ENCODE results near the gene AKAP5. TPM values are rescaled to one million over a fixed set of nuclear protein-coding genes. Genes with fewer than 3 reads are reported as not detected.

The AKAP5 gene
- total and polyA plus RNA-seq, 2 of the 13 experiments (the other 11 are each of a cell fraction or from before 2014, with no cell fraction given), result 0.18 to 1.5 TPM

GRCh38 chr14:64510825-64511671 lies 45.7 kb downstream of the AKAP5 start (continued):
- TF ChIP-seq, protein P1, sequence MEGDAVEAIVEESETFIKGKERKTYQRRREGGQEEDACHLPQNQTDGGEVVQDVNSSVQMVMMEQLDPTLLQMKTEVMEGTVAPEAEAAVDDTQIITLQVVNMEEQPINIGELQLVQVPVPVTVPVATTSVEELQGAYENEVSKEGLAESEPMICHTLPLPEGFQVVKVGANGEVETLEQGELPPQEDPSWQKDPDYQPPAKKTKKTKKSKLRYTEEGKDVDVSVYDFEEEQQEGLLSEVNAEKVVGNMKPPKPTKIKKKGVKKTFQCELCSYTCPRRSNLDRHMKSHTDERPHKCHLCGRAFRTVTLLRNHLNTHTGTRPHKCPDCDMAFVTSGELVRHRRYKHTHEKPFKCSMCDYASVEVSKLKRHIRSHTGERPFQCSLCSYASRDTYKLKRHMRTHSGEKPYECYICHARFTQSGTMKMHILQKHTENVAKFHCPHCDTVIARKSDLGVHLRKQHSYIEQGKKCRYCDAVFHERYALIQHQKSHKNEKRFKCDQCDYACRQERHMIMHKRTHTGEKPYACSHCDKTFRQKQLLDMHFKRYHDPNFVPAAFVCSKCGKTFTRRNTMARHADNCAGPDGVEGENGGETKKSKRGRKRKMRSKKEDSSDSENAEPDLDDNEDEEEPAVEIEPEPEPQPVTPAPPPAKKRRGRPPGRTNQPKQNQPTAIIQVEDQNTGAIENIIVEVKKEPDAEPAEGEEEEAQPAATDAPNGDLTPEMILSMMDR (CRISPR knock-in tag; IDR thresholded peaks at IDR 0.05), result peak; percentile 83
- TF ChIP-seq STAG1 (CRISPR knock-in tag; IDR thresholded peaks at IDR 0.05) (peak; percentile 66), ZSCAN20 (CRISPR knock-in tag; IDR thresholded peaks at IDR 0.05; ENCODE audit: borderline replicate concordance) (0 out of 2 replicates have a peak, but pooled peaks have one; percentile 50), KLF12 (CRISPR knock-in tag; IDR thresholded peaks at IDR 0.05; ENCODE audit: borderline replicate concordance) (0 out of 2 replicates have a peak, but pooled peaks have one; percentile 36), HNRNPUL1 (IDR thresholded peaks at IDR 0.05; ENCODE audit: low read depth, low read length) (no peak), RAD21 (CRISPR knock-in tag; IDR thresholded peaks at IDR 0.05) (peak; percentile 60), ZNF652 (CRISPR knock-in tag; IDR thresholded peaks at IDR 0.05; ENCODE audit: borderline replicate concordance, low read depth) (no peak), ELF3 (CRISPR knock-in tag; IDR thresholded peaks at IDR 0.05) (peak; percentile 51; the same call in 1 of the 2 replicates), ZNF776 (CRISPR knock-in tag; IDR thresholded peaks at IDR 0.05) (no peak), PPARG (CRISPR knock-in tag; conservative IDR thresholded peaks at IDR 0.05) (no peak), MED1 (CRISPR knock-in tag; IDR thresholded peaks at IDR 0.05) (0 out of 2 replicates have a peak, but pooled peaks have one; percentile 36), ZKSCAN1 (IDR thresholded peaks at IDR 0.05; ENCODE audit: low read length) (0 out of 2 replicates have a peak, but pooled peaks have one; percentile 21), ZNF280B (CRISPR knock-in tag; IDR thresholded peaks at IDR 0.05; ENCODE audit: borderline replicate concordance) (no peak)
- TF ChIP-seq, protein P2, sequence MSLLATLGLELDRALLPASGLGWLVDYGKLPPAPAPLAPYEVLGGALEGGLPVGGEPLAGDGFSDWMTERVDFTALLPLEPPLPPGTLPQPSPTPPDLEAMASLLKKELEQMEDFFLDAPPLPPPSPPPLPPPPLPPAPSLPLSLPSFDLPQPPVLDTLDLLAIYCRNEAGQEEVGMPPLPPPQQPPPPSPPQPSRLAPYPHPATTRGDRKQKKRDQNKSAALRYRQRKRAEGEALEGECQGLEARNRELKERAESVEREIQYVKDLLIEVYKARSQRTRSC (CRISPR knock-in tag; IDR thresholded peaks at IDR 0.05; ENCODE audit: low read depth), result no peak
- TF ChIP-seq, protein P3, sequence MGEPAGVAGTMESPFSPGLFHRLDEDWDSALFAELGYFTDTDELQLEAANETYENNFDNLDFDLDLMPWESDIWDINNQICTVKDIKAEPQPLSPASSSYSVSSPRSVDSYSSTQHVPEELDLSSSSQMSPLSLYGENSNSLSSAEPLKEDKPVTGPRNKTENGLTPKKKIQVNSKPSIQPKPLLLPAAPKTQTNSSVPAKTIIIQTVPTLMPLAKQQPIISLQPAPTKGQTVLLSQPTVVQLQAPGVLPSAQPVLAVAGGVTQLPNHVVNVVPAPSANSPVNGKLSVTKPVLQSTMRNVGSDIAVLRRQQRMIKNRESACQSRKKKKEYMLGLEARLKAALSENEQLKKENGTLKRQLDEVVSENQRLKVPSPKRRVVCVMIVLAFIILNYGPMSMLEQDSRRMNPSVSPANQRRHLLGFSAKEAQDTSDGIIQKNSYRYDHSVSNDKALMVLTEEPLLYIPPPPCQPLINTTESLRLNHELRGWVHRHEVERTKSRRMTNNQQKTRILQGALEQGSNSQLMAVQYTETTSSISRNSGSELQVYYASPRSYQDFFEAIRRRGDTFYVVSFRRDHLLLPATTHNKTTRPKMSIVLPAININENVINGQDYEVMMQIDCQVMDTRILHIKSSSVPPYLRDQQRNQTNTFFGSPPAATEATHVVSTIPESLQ (CRISPR knock-in tag; conservative IDR thresholded peaks at IDR 0.05), result no peak

Data from HepG2 (cell line).